Osteocyte (in vitro differentiated cells): ENCODE data around the gene DHCR7. TPM values are rescaled to one million over a fixed set of nuclear protein-coding genes. Genes with fewer than 3 reads are reported as not detected.

Experiments used
- DNase-seq: peaks from one replicate; pipeline ENCODE4 v3.0.0; 2021; ENCODE audit warnings: mixed read lengths; ENCODE audit not compliant: unreplicated experiment; ENCODE audit errors: extremely low spot score
- H3K27ac Mint-ChIP-seq: one replicate; pipeline ENCODE4 v1.8.0; 2021; ENCODE audit warnings: mild to moderate bottlenecking, mixed read lengths; ENCODE audit not compliant: unreplicated experiment
- H3K27me3 Mint-ChIP-seq: one replicate; pipeline ENCODE4 v1.8.0; 2021; ENCODE audit warnings: mixed read lengths; ENCODE audit not compliant: unreplicated experiment
- H3K36me3 Mint-ChIP-seq: one replicate; pipeline ENCODE4 v1.8.0; 2021; ENCODE audit warnings: mixed read lengths; ENCODE audit not compliant: unreplicated experiment
- H3K4me1 Mint-ChIP-seq: one replicate; pipeline ENCODE4 v1.8.0; 2021; ENCODE audit warnings: mixed read lengths; ENCODE audit not compliant: unreplicated experiment
- H3K4me3 Mint-ChIP-seq: one replicate; pipeline ENCODE4 v1.8.0; 2021; ENCODE audit warnings: mild to moderate bottlenecking, moderate library complexity, mixed read lengths; ENCODE audit not compliant: unreplicated experiment
- H3K9me3 Mint-ChIP-seq: one replicate; pipeline ENCODE4 v1.8.0; 2021; ENCODE audit warnings: mixed read lengths; ENCODE audit not compliant: unreplicated experiment
- total RNA-seq: library from RNA; stranded (reverse); gene quantifications from 2 replicates; pipeline ENCODE4 v1.2.1, GENCODE V29; 2021
- TF ChIP-seq, protein P1 (sequence below): fragments of 200-600 bp; sonication (generic); IDR thresholded peaks from 2 replicates; pipeline ENCODE4 v1.5.0; 2021; ENCODE audit warnings: antibody characterized with exemption, mild to moderate bottlenecking, moderate library complexity

DHCR7 gene
- total RNA-seq, 1 donor from 2014 or later: 30.2 TPM

DNA sequence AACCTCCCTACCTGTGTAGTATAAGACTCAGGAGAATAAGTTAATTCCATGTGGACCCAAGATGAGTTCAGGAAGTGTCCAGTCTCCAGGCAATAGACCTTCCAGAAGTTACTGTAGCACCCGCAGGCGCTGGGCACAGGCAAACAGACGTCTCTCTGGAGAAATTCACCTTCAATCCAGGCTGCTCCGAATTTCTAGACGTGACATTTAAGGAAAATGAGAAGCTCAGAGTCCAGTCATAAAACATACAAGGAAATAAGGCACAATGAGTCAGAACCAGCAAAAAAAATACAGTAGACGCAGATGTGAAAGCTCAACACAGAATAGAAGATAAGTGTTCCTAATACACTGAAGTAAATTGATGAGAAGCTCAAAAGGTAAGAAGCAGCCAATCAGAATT is 19.0 kb upstream of the DHCR7 start:
- DNase-seq: no peak
- Mint-ChIP-seq H3K36me3 (peaks cover 21% of the 10 kb centered on the region), H3K27ac (no peak overlapping the region), H3K4me1 (no peaks in the 10 kb centered on the region), H3K9me3 (no peaks in the 10 kb centered on the region), H3K27me3 (no peaks in the 10 kb centered on the region), H3K4me3 (no peak overlapping the region)
- TF ChIP-seq, protein P1, sequence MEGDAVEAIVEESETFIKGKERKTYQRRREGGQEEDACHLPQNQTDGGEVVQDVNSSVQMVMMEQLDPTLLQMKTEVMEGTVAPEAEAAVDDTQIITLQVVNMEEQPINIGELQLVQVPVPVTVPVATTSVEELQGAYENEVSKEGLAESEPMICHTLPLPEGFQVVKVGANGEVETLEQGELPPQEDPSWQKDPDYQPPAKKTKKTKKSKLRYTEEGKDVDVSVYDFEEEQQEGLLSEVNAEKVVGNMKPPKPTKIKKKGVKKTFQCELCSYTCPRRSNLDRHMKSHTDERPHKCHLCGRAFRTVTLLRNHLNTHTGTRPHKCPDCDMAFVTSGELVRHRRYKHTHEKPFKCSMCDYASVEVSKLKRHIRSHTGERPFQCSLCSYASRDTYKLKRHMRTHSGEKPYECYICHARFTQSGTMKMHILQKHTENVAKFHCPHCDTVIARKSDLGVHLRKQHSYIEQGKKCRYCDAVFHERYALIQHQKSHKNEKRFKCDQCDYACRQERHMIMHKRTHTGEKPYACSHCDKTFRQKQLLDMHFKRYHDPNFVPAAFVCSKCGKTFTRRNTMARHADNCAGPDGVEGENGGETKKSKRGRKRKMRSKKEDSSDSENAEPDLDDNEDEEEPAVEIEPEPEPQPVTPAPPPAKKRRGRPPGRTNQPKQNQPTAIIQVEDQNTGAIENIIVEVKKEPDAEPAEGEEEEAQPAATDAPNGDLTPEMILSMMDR: no peak

DNA sequence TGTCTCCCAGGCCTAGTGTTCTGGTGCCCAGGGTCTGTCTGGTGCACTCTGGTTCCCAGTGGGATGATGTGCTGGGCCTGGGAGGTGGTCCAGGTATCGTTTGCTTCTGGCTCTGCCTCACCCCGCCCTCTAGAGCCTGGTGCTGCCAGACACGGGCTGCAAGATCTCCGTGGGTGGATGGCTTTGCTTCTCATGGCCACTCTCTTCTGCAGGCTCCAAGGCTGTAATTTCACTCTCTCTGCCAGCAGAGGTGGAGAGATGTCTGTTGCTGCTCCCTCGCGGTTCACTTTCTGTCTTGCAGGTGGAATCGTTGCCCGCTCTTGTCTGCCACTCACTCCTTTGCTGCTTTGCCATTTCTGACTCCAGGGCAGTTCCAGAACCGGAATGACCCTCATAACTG is 18.2 kb upstream of the DHCR7 start:
- peaks cover 20% of the 10 kb centered on the region for H3K36me3 Mint-ChIP-seq

DNA sequence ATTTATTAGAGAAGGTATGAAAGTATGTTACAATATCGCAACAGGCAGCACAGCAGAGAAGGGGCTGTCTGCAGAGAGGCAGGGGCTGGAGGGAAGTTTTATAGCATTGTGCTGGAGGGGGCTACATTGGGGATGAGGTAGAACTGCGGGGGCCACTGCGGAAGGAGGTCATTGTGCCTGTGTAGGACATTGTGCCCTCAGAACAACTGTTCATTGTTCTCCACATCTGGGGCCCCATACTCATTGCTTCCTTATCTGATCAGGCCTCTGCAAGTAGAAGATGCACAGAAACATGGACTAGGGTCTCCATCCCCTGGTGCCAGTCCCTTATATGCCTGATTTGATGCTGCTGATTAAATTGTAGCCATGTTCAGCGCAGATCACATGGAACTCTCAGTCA is 16.9 kb upstream of the DHCR7 start:
- Mint-ChIP-seq H3K27me3 (no peaks in the 10 kb centered on the region), H3K36me3 (peaks cover 30% of the 10 kb centered on the region), H3K9me3 (no peaks in the 10 kb centered on the region)

More for the DNA sequence above, 18.2 kb upstream of the DHCR7 start:
- no peak for DNase-seq
- Mint-ChIP-seq H3K4me3 (no peak overlapping the region), H3K27ac (no peak overlapping the region), H3K9me3 (no peaks in the 10 kb centered on the region), H3K27me3 (no peaks in the 10 kb centered on the region), H3K4me1 (no peaks in the 10 kb centered on the region)
- TF ChIP-seq, protein P1: no peak

DNA sequence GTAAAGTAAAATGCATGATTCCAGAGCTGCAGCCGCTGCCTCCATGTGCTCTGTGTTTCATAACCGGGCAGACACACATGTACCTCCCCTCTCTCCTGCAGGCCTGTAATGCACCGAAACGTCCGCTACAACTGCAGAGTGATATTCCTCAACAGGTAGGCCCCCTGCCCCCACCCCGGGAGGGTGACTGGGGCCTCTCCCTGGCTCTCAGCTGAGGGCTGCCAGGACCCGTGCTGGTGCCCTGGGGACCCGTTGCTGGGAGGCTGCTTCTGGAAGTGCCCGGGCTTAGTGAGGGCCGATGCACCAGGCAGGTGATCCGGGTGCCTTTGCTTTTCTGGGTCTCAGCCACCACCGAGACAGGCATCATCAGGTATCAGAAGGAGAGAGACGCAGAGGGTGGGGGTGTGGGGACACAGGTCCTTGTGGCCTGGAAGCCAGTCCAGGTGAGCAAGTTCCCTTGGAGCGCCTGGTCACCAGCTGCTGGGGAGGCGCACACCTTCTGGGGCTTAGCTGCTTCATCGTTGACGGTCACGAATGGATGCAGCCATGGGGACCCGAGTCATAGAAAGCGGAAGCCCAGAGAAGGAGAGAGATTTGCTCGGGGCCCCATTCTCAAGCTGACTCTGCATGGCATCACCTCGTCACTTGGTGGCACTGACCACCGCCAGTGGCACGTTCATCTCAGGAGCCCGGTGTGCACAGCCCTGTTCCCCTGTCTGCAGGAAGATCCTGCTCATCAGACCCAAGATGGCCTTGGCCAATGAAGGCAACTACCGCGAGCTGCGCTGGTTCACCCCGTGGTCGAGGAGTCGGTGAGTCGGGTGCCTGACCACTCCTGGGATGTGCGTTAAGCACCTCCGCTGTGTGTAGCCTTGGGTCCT is 15.4 kb upstream of the DHCR7 start:
- no peak for DNase-seq

More for the DNA sequence above, 16.9 kb upstream of the DHCR7 start:
- no peak for DNase-seq
- H3K4me3 Mint-ChIP-seq: no peak overlapping the region
- H3K27ac Mint-ChIP-seq: no peak overlapping the region
- TF ChIP-seq, protein P1: no peak
- no peaks in the 10 kb centered on the region for H3K4me1 Mint-ChIP-seq

DNA sequence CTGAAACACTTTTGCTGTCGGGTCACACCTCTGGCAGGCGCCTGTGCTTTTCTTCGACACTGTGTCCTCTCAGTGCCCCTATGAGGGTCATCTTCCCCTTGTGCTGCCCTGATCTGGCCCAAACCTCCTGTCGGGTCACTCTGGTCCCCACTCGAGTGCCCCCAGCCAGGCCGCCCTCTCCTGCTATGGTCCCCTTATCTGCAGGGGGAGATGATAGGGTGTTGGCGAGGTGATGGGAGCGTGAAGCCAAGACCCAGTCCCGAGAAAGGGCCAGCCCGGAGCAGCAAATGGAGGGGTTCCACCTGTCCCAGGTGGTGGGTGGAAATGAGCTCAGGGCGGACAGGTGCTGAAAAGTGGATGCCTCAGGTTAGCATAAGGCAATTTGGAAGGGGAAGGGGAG is 14.5 kb upstream of the DHCR7 start:
- no peak for DNase-seq
- H3K27me3 Mint-ChIP-seq: no peaks in the 10 kb centered on the region
- no peaks in the 10 kb centered on the region for H3K4me1 Mint-ChIP-seq
- no peak overlapping the region for H3K4me3 Mint-ChIP-seq
- H3K27ac Mint-ChIP-seq: no peak overlapping the region
- TF ChIP-seq, protein P1: no peak
- H3K36me3 Mint-ChIP-seq: peaks cover 36% of the 10 kb centered on the region
- H3K9me3 Mint-ChIP-seq: no peaks in the 10 kb centered on the region

More for the DNA sequence above, 15.4 kb upstream of the DHCR7 start:
- H3K4me1 Mint-ChIP-seq: no peaks in the 10 kb centered on the region
- H3K36me3 Mint-ChIP-seq: peaks cover 39% of the 10 kb centered on the region
- H3K9me3 Mint-ChIP-seq: no peaks in the 10 kb centered on the region
- no peak overlapping the region for H3K4me3 Mint-ChIP-seq
- no peak overlapping the region for H3K27ac Mint-ChIP-seq
- TF ChIP-seq, protein P1: no peak
- no peaks in the 10 kb centered on the region for H3K27me3 Mint-ChIP-seq
